ENCODE data around the gene WNT9B. TPM values are rescaled to one million over a fixed set of nuclear protein-coding genes. Genes with fewer than 3 reads are reported as not detected.

Gene WNT9B
- total RNA-seq, 1 experiment from 2014 or later: 0.70 TPM

DNA sequence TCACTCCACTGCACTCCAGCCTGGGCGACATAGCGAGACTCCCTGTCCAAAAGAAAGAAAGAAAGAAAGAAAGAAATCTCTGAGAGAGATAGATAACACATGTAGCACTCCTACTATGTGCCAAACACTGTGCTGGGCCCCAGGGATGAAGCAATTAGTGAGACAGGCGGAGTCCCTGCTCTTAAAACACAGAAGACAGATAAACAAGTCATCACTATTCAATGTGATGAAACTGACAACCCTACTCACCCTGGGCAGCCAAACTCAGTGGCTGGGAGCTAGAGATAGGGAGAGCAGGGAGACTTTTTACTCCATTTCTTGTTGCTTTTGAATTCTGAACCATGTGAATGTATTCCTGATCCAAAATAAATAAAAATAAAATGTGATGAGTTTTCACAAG lies 36.3 kb downstream of the WNT9B start:
- H4K91ac ChIP-seq (ENCODE audit: insufficient read length, low read depth, low read length): no peak overlapping the region
- H3K27me3 Mint-ChIP-seq (ENCODE audit: low read depth): peaks cover 6% of the 10 kb centered on the region
- no peak overlapping the region for H4K8ac ChIP-seq (replicated peaks; ENCODE audit: insufficient read length, low read depth, low read length)
- H4K5ac ChIP-seq (ENCODE audit: insufficient read length, low read depth, low read length): no peak overlapping the region
- no peaks in the 10 kb centered on the region for H3K4me1 ChIP-seq (ENCODE audit: insufficient read depth, low read length)
- TF ChIP-seq, protein P1, sequence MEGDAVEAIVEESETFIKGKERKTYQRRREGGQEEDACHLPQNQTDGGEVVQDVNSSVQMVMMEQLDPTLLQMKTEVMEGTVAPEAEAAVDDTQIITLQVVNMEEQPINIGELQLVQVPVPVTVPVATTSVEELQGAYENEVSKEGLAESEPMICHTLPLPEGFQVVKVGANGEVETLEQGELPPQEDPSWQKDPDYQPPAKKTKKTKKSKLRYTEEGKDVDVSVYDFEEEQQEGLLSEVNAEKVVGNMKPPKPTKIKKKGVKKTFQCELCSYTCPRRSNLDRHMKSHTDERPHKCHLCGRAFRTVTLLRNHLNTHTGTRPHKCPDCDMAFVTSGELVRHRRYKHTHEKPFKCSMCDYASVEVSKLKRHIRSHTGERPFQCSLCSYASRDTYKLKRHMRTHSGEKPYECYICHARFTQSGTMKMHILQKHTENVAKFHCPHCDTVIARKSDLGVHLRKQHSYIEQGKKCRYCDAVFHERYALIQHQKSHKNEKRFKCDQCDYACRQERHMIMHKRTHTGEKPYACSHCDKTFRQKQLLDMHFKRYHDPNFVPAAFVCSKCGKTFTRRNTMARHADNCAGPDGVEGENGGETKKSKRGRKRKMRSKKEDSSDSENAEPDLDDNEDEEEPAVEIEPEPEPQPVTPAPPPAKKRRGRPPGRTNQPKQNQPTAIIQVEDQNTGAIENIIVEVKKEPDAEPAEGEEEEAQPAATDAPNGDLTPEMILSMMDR (conservative IDR thresholded peaks at IDR 0.05): no peak
- no peaks in the 10 kb centered on the region for H3K27me3 ChIP-seq (ENCODE audit: insufficient read depth, low read length)
- H3K27ac ChIP-seq (ENCODE audit: insufficient read length, low read depth, low read length): no peak overlapping the region
- no peak overlapping the region for H3K27ac Mint-ChIP-seq
- H3K9ac ChIP-seq (ENCODE audit: extremely low read depth, insufficient read length, low read length): no peak overlapping the region
- WGBS (ENCODE audit: extremely low coverage, insufficient read length, low lambda C conversion rate): no CpG with 5 or more reads among the region's 3 CpGs
- H3K56ac ChIP-seq (ENCODE audit: insufficient read length, low read depth, low read length): no peak overlapping the region
- no peak overlapping the region for H2AFZ ChIP-seq (ENCODE audit: low read length)
- no peak overlapping the region; a peak in 1 of 5 replicates for H3K4me3 Mint-ChIP-seq
- no peaks in the 10 kb centered on the region for H3K36me3 Mint-ChIP-seq (ENCODE audit: insufficient read depth in 1 of 3, low read depth in 3 of 3)
- no peak overlapping the region for H3K23ac ChIP-seq (ENCODE audit: insufficient read length, low read depth, low read length)
- no peak for DNase-seq
- no peaks in the 10 kb centered on the region for H3K9me3 ChIP-seq (ENCODE audit: control insufficient read depth, low read depth, low read length)
- H3K23me2 ChIP-seq (ENCODE audit: insufficient read length, low read depth, low read length, poor library complexity, severe bottlenecking): no peaks in the 10 kb centered on the region
- H2AK5ac ChIP-seq (ENCODE audit: insufficient read length, low read length): no peak overlapping the region
- H3K14ac ChIP-seq (ENCODE audit: insufficient read depth, low read length): no peak overlapping the region
- no peak overlapping the region for H2BK12ac ChIP-seq (ENCODE audit: insufficient read length, low read depth, low read length)
- no peak overlapping the region for H3T11ph ChIP-seq (ENCODE audit: low read length)
- no peak overlapping the region for H2BK120ac ChIP-seq (ENCODE audit: low read depth, low read length, poor library complexity, severe bottlenecking)
- H2BK5ac ChIP-seq (ENCODE audit: insufficient read length, low read length): no peak overlapping the region
- no peak overlapping the region for H2BK15ac ChIP-seq (ENCODE audit: low read depth, low read length)
- H3K79me2 ChIP-seq (ENCODE audit: insufficient read depth, low read length): no peaks in the 10 kb centered on the region
- H3K4me1 Mint-ChIP-seq: peaks cover 7 to 18% of the 10 kb centered on the region in 2 experiments
- no peak overlapping the region for H3K18ac ChIP-seq (ENCODE audit: insufficient read length, low read depth, low read length)
- H2BK20ac ChIP-seq (ENCODE audit: low read depth, low read length, poor library complexity, severe bottlenecking): no peak overlapping the region
- H3K4ac ChIP-seq (ENCODE audit: low read depth, low read length): no peak overlapping the region
- no peaks in the 10 kb centered on the region for H3K79me1 ChIP-seq (ENCODE audit: insufficient read depth, low read depth, low read length, poor library complexity, severe bottlenecking)
- H3K4me2 ChIP-seq (ENCODE audit: insufficient read depth, insufficient read length, low read length): no peak overlapping the region
- peaks cover 2% of the 10 kb centered on the region for H4K20me1 ChIP-seq (ENCODE audit: control insufficient read depth, insufficient read depth, insufficient read length)
- no peaks in the 10 kb centered on the region for H3K9me3 Mint-ChIP-seq
